Astrocyte (in vitro differentiated cells and primary cell): ENCODE data around the gene TBC1D5. TPM values are rescaled to one million over a fixed set of nuclear protein-coding genes. Genes with fewer than 3 reads are reported as not detected.

ENCODE experiments used
- DNase-seq: peaks from one replicate; pipeline ENCODE4 v3.0.0-alpha.2; 2010; ENCODE audit warnings: low read depth
- FAIRE-seq: peaks from 2 replicates; lab custom pipeline; 2011; peaks lifted over from hg19 to GRCh38; lab: Jason Lieb, UNC
- H2AFZ ChIP-seq: 2 replicates; pipeline ENCODE4 v1.6.0; 2012; ENCODE audit warnings: low read depth, low read length, inconsistent platforms
- H3K27ac ChIP-seq: 2 replicates; pipeline ENCODE4 v1.5.1; 2011; ENCODE audit warnings: low read depth, low read length, inconsistent platforms
- H3K27me3 ChIP-seq: 2 replicates; pipeline ENCODE4 v1.6.0; 2011; ENCODE audit warnings: low read length, inconsistent platforms; ENCODE audit not compliant: insufficient read depth
- H3K36me3 ChIP-seq: 2 replicates; pipeline ENCODE4 v1.5.1; 2011; ENCODE audit warnings: low read length, inconsistent platforms; ENCODE audit not compliant: insufficient read depth
- H3K4me1 ChIP-seq: 2 replicates; pipeline ENCODE4 v1.5.1; 2011; ENCODE audit warnings: low read length, inconsistent platforms; ENCODE audit not compliant: insufficient read depth
- H3K4me2 ChIP-seq: 2 replicates; pipeline ENCODE4 v1.6.0; 2012; ENCODE audit warnings: low read length, inconsistent platforms
- H3K4me3 ChIP-seq: 2 replicates; pipeline ENCODE4 v1.5.1; 2011; ENCODE audit warnings: low read depth, mild to moderate bottlenecking, low read length, inconsistent platforms; ENCODE audit not compliant: insufficient read depth
- H3K79me2 ChIP-seq: 2 replicates; pipeline ENCODE4 v1.6.0; 2012; ENCODE audit warnings: mild to moderate bottlenecking, low read length, inconsistent platforms; ENCODE audit not compliant: insufficient read depth
- H3K9ac ChIP-seq: 2 replicates; pipeline ENCODE4 v1.6.0; 2012; ENCODE audit warnings: mild to moderate bottlenecking, low read length, inconsistent platforms
- H3K9me3 ChIP-seq: 2 replicates; pipeline ENCODE4 v1.5.1; 2012; ENCODE audit warnings: low read depth, mild to moderate bottlenecking, low read length, inconsistent platforms; ENCODE audit not compliant: insufficient read depth
- H4K20me1 ChIP-seq: 2 replicates; pipeline ENCODE4 v1.6.0; 2012; ENCODE audit warnings: low read length, inconsistent platforms; ENCODE audit not compliant: insufficient read depth
- H3K27ac Mint-ChIP-seq: one replicate; pipeline ENCODE4 v1.8.0; 2021; ENCODE audit warnings: mild to moderate bottlenecking, mixed read lengths; ENCODE audit not compliant: unreplicated experiment
- H3K27me3 Mint-ChIP-seq: one replicate; pipeline ENCODE4 v1.8.0; 2021; ENCODE audit warnings: low read depth, mixed read lengths; ENCODE audit not compliant: unreplicated experiment
- H3K36me3 Mint-ChIP-seq: one replicate; pipeline ENCODE4 v1.8.0; 2021; ENCODE audit warnings: low read depth, mixed read lengths; ENCODE audit not compliant: unreplicated experiment
- H3K4me1 Mint-ChIP-seq: one replicate; pipeline ENCODE4 v1.8.0; 2021; ENCODE audit warnings: low read depth, mixed read lengths; ENCODE audit not compliant: unreplicated experiment
- H3K4me3 Mint-ChIP-seq: one replicate; pipeline ENCODE4 v1.8.0; 2021; ENCODE audit warnings: mild to moderate bottlenecking, moderate library complexity, mixed read lengths; ENCODE audit not compliant: unreplicated experiment
- H3K9me3 Mint-ChIP-seq: one replicate; pipeline ENCODE4 v1.8.0; 2021; ENCODE audit warnings: mild to moderate bottlenecking, mixed read lengths; ENCODE audit not compliant: unreplicated experiment
- CTCF ChIP-seq: IDR thresholded peaks from 2 replicates; pipeline ENCODE4 v1.5.1; 2011; ENCODE audit warnings: low read depth, mild to moderate bottlenecking, inconsistent platforms, low read length, moderate library complexity; ENCODE audit not compliant: insufficient read depth
- EZH2 ChIP-seq: IDR thresholded peaks from 2 replicates; pipeline ENCODE4 v1.6.1; 2012; ENCODE audit warnings: mild to moderate bottlenecking, low read length, inconsistent platforms; ENCODE audit not compliant: insufficient read depth
- total RNA-seq: library from RNA; stranded (reverse); gene quantifications from 2 replicates; pipeline ENCODE4 v1.2.1, GENCODE V29; 2021

The TBC1D5 gene
- total RNA-seq, 1 donor from 2014 or later, result 23.0 TPM

- H3K27ac ChIP-seq, result no peak overlapping the region
- Mint-ChIP-seq H3K27me3 (no peaks in the 10 kb centered on the region), H3K4me3 (no peak overlapping the region), H3K9me3 (no peaks in the 10 kb centered on the region), H3K4me1 (peaks cover 30% of the 10 kb centered on the region), H3K27ac (no peak overlapping the region), H3K36me3 (no peaks in the 10 kb centered on the region)
- H3K4me3 ChIP-seq, result no peak overlapping the region
- no peaks in the 10 kb centered on the region for H3K9me3 ChIP-seq
- no peak overlapping the region for H2AFZ ChIP-seq
- no peaks in the 10 kb centered on the region for H4K20me1 ChIP-seq
- H3K36me3 ChIP-seq, result no peaks in the 10 kb centered on the region
- H3K4me1 ChIP-seq, result peaks cover 13% of the 10 kb centered on the region
- H3K4me2 ChIP-seq, result no peak overlapping the region
- H3K79me2 ChIP-seq, result no peaks in the 10 kb centered on the region
- FAIRE-seq, result no peak
- no peaks in the 10 kb centered on the region for H3K27me3 ChIP-seq
- no peak for TF ChIP-seq EZH2
- TF ChIP-seq CTCF, result no peak
- no peak for DNase-seq
- no peak overlapping the region for H3K9ac ChIP-seq
Observed at GRCh38 chr3:17642474-17642873, 100.0 kb downstream of the TBC1D5 start.

- Histone ChIP-seq H4K20me1 (no peaks in the 10 kb centered on the region), H3K79me2 (no peaks in the 10 kb centered on the region), H3K27ac (no peak overlapping the region), H3K36me3 (no peaks in the 10 kb centered on the region), H3K4me3 (no peak overlapping the region), H3K4me1 (peaks cover 16% of the 10 kb centered on the region), H3K4me2 (no peak overlapping the region), H2AFZ (no peak overlapping the region), H3K9ac (no peak overlapping the region), H3K9me3 (no peaks in the 10 kb centered on the region), H3K27me3 (no peaks in the 10 kb centered on the region)
- Mint-ChIP-seq H3K27me3 (no peaks in the 10 kb centered on the region), H3K36me3 (no peaks in the 10 kb centered on the region), H3K4me1 (peaks cover 36% of the 10 kb centered on the region), H3K4me3 (no peak overlapping the region), H3K9me3 (peaks cover 2% of the 10 kb centered on the region), H3K27ac (peak overlapping the region; percentile 75)
- peak; percentile 47 for DNase-seq
- TF ChIP-seq EZH2 (no peak), CTCF (no peak)
- no peak for FAIRE-seq
Observed at GRCh38 chr3:17640466-17640865, 102.0 kb downstream of the TBC1D5 start.

GRCh38 chr3:17639765-17640164 is 102.7 kb downstream of the TBC1D5 start:
- Histone ChIP-seq H3K27ac (peak overlapping the region; percentile 79), H3K4me1 (peaks cover 21% of the 10 kb centered on the region), H3K27me3 (no peaks in the 10 kb centered on the region), H3K4me3 (peak overlapping the region; percentile 39), H4K20me1 (no peaks in the 10 kb centered on the region), H3K9ac (peak overlapping the region; percentile 53), H3K9me3 (no peaks in the 10 kb centered on the region), H3K79me2 (no peaks in the 10 kb centered on the region), H3K4me2 (peak overlapping the region; percentile 72), H2AFZ (no peak overlapping the region), H3K36me3 (no peaks in the 10 kb centered on the region)
- Mint-ChIP-seq H3K4me3 (no peak overlapping the region), H3K4me1 (peaks cover 36% of the 10 kb centered on the region), H3K36me3 (no peaks in the 10 kb centered on the region), H3K9me3 (peaks cover 2% of the 10 kb centered on the region), H3K27me3 (no peaks in the 10 kb centered on the region), H3K27ac (peak overlapping the region; percentile 99)
- DNase-seq (peak; percentile 84), FAIRE-seq (peak; percentile 56)
- TF ChIP-seq CTCF, result no peak
- TF ChIP-seq EZH2, result no peak
